Endometrial microvascular endothelial cells (primary cell): ENCODE measurements around the gene COL24A1. TPM values are rescaled to one million over a fixed set of nuclear protein-coding genes. Genes with fewer than 3 reads are reported as not detected.
"Not testable (repeated sequence)": the region's sequence is repeated elsewhere in the genome, so short reads cannot be mapped to it uniquely, and the experiment has no call there.

Source experiments
- in situ Hi-C: cut with HindIII; loops from 2 replicates; pipeline ENCODE4 v1.10.0; 2017; ENCODE audit warnings: low sequenced_read_pairs, low pct_unique_long_range_greater_than_20kb; ENCODE audit errors: inconsistent ontology term
- total RNA-seq: library from RNA; depleted of rRNA; stranded (reverse); fragments of >200 nt; gene quantifications from one replicate; pipeline ENCODE4 v1.2.3, GENCODE V29; 2015; ENCODE audit errors: inconsistent ontology term

Gene COL24A1
- total RNA-seq, 1 donor from 2014 or later, result not detected

DNA sequence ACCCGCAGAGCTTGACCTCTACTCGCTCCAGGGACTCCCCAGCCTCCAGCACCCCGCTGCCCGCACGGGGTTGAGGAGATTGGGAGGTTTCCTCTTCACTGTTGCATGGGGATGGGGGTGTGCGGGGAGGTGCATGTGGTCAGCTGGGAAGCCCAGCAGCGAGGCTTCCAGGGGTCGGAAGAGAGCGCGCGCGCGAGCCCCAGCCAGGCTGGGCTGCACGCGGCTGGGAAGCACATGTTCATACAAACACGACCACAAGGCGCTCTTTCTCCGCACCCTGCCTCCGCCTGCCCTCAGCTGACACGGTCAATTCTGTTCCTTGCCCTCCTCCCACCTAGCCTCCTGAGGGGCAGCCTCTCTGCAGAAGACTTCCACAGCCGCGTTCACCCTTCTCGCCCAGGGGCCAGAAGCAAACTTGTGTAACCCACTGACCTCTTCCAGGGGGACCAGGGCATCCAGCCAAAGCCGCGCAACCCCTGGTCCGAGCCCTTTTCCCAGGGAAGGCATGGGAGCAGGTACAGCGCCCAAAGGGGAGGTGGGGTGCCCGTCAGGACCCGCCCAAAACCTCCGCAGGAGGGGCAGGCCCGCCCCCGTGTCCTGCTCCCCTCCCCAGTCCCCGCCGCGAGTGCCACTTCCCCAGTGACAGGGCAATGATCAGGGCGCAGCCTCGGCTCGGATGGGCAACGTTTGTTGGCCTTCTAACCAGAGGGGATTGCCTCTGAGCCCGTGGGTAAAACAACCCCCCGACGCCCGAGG is 1.3 kb downstream of the COL24A1 start:
- in situ Hi-C loops, result no loop called here

DNA sequence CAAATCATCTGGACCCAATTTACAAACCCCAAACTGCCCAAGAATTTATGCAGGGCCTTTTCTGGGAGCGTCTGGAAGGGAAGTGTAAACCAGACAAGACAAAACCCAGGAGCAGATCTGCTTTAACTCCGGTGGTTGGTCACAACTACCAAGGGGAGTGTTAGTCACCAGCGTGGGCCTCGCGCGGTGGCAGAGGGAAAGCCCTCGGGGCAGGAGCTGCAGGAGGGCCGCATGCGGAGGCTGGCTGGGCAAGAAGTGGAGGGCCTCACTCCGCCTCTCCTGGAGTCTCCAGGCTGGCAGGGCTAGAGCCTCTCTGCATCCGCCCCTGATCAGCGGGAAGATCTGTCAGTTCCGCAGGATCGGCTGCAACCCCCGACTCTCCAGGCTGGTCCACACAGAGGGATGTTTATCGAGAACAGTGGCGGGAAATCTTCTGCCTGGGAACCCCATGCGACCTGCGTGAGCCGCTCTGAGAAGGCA is 2.0 kb downstream of the COL24A1 start:
- in situ Hi-C loops, result no loop called here

DNA sequence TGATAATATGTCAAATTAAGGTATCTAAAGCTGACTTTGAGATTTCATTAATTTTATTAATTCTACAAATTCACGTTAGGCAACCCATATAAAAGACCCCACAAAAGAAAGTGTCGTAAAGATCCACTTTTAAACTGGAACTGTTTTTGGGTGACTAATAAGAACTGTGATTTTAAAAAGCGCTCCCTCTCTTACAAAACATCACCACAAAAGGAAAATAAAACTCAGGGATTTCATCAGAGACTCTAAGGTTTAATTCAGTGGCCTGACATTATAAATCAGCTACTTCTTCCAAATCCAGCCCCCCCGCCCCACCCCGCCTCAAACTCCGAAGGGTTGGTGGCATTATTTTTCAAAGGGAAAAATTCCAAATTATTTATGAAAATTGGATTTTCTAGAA is 2.7 kb downstream of the COL24A1 start:
- in situ Hi-C loops, result no loop called here

DNA sequence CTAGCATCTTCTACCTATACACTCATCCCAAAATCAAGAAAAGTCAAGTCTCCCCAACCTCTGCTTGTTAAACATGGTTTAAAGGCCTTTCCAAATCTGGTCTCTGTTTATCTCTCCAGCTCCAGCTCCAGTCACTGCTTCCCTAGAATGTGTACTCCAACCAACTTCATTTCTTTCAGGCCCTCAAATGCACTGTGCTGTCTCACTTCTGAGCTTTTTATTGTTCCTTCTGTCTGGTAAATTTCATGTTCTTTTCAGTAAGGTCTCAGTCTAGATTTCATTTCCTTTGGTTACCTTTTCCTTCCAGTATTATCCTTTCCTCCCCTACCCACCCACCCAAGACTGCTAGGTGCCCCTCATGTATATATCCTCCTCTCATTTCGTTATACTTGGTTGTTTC is 3.7 kb downstream of the COL24A1 start:
- in situ Hi-C loops, result no loop called here

DNA sequence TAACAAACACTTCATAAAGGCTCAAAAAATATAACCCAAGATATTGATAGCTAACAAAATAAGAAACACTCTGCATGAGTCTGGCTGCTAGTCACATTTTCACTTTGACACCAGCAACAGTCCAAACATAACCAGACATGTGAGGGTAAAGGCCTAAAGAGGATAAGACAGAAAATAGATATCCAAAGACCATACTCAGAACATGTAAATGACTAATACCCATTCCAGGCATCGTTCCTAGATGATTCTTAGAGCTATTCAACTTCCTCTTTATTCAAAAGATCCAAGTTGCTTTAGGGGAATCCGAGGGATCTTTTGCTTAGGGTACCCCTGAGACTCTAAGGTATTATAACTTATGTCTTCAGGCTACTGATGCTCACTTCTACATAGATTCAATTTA is 5.1 kb downstream of the COL24A1 start:
- in situ Hi-C loops, result no loop called here

DNA sequence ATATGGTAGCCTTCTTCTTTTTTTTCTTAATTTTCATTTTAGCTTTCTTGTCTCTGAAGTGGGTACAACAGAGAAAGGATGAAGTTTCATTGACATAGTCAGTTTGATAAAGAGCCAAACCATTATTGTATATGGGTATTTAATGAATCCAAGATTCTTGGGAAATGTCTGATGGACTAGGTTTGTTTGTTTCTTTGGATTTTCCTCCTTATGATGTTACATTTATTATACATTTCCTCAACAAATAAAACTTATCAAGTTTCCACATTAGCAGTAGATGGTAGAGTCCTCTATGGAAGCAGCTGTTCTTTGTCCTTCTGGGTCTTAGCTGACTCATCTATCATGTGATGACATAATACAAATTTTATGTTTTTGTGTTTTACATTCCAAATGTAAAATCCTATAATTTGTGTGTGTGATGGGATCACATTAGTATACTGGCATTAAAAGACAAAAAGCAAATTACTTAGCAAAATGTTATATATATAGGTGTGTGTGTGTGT is 6.0 kb downstream of the COL24A1 start:
- in situ Hi-C loops, result no loop called here

DNA sequence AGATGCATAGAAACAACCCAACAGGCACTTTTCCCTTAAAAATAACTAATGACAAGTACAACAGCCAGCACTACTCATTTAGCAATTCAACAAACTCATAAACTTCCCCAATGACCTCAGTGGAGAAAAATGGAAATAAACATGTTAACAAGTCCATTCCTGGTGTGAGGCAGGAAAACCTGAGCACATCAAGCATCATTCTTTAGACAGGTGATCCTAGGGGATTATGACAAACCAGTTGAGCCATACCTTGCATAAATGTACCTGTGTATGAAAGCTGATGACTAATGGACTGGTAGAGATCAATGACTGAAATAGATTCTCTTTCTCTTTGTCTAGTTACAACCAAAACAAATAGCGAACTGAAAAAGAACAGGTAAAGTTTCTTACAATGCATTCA is 7.0 kb downstream of the COL24A1 start:
- in situ Hi-C loops, result no loop called here

DNA sequence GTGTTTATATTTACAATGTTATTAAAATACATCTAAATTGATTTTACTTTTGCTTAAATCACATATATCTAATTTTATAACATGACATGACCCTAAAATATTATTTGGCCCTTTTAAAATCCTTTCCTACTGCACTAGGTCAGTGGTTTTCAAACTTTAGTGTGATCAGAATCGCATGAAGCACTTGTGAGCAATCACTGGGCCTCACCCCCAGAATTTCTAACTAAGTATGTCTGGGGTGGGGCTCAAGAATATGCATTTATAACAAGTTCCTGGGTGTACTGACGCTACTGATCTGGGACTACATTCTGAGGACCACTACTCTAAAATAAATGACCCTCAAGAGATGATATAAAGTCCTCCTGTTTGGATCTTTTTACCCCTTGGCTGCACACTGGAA is 8.8 kb downstream of the COL24A1 start:
- in situ Hi-C loops, result no loop called here

DNA sequence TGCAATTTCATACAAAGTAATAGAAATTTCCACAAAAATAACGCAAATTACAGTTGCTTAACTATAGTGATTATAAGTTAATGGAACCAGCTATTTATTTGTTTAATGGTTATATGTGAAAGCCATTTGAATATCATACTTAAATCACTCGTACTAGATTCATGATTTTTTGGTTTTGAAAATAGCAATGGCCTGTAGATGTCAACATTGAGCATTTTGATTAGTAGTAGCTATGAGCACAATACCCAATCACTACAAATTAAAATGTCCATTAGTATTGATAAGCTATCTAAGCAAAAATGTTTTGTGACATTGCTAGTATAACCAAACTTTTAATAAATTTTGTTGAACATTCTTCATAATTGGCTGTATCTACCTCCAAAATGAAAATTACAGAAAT is 10.0 kb downstream of the COL24A1 start:
- in situ Hi-C loops, result no loop called here

DNA sequence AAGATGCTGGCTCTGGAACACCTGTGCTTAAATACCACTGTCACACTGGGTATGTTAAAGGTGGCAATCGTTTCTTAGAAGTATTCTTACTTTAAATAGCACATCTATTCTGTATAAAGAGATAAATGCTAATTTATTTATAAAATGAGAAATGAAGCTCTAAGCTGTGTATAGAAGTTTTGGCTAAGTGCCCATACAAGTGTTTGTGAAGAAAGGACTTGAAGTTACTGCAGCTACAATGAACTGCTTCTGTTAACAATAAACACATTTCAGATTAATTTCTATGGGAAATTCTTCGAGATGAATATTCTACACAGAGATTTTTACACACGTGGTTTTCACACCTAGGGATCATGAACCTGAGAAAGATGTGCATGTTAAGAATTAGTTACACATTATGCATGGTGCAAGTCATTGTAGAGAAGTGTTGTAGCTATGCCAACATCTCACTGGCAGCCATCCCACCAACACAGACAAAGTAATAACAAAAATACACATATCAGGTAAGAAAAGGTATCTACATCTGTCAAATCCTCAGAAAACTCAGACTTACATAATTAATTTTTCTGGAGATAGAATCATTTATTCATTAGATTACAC is 16.2 kb downstream of the COL24A1 start:
- in situ Hi-C loops, result no loop called here

DNA sequence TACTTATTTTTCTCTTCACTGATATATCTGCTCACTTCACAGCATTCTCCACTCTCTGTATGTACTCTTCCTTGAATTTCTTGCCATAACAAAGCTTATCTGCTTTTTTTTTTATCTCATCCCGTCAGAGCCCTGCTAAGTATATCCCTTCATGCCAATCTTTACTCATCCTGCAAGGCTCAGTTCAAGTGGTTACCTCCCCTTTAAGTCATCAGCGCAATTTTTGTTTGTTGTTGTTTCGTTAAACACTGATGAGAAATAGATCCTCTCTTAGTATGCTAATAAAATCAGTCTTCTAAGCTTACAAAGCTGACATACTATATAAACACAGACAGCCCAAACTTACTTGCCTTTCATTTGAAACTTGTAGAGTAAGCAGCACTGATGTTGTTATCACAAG is 17.8 kb downstream of the COL24A1 start:
- in situ Hi-C loops, result no loop called here

DNA sequence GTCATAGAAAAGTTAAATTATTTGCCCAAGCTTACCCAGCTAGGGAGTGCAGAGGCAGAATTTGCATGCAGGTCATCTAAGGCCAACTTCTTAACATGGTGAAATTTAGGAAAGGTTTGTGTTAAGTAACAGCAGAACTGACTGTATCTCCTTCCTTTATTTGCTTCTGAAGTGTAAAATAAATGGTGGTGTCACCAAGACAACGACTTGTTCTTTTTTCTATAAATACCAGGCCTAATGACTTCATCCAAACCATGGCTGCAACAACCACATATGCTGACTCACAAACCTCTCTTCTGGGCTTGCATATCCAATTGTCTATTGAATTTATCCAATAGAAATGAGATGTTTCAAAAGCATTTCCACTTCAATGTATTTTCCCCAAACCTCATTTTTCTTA is 19.1 kb downstream of the COL24A1 start:
- in situ Hi-C loops, result no loop called here

DNA sequence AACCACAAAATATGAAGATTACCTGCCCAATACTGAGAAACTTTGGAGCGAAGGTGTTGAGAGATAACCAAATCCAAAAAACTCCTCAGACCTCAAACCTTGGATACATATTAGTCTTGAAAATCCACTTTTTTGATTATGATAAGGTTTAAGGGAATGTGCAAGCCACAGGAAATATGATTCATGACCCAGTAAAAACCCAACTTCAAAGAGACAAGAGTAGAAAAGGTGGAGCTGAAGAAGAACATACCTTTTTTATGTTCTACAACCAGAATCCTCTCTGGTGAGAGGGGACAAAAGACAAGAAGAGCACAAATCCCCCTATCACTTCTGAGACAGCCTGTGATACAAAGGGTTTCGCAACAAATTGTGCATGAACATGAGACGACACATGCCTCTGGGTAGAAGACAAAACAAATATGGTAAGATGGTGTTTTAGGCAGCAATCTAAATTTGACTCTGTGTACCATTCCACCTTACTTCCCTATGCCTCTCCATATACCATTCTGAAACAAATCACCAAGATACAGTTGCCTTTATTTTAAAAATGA is 37.3 kb downstream of the COL24A1 start:
- in situ Hi-C loops, result no loop called here

DNA sequence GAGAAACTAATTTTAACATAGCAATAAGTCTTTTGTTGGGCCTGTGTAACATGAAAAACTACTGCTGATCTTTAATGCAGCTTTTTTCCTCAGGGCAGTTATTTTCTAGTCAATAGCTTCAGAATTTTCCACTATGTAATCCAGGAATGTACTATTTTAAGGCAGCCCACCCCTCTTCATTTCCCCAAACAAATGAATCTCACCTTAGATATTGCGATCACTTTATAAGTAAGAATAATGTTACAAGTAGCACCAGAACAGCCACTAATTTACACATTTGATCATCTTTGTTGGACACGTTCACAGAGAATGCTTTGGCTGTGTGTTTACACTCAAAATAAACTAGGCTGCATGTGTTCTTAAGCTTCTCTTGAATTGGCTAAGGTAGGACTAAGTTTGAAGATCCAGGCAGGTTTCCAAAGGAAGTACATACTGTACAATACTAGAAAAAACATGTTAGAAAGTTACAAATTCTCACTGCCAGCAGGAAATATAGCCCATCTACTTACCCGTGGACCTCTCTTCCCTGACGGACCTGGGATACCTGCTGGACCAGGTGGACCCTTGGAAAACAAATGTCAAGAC is 41.7 kb downstream of the COL24A1 start:
- in situ Hi-C loops, result no loop called here

DNA sequence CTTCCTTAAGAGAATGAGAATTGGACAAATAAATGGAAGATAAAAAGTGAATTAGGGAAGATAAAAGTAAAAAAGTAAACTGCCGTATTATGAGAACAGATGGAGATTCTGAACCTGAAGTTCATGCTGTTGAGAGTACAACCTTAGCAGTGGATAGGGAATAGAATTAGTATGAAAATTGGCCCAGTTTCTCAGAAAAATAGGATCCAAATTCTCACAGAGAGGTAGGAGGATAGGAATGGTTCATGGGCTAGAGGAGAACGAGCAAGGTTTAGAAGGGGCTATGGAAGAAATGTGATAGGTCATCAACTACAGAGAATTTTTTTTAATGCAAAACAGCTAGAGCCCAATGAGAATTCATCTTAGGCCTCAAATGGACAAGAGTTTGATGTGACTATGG is 42.3 kb downstream of the COL24A1 start:
- in situ Hi-C loops, result no loop called here

DNA sequence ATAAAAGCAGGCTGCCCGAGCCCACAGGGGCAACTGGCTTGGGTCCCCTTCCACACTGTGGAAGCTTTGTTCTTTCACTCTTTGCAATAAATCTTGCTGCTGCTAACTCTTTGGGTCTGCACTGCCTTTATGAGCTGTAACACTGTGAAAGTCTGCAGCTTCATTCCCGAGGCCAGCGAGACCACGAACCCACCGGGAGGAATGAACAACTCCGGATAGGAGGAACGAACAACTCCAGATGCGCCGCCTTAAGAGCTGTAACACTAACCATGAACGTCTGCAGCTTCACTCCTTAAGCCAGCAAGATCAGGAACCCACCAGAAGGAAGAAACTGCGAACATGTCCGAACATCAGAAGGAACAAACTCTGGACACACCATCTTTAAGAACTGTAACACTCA is 45.0 kb downstream of the COL24A1 start:
- in situ Hi-C loops, result not testable (repeated sequence)

DNA sequence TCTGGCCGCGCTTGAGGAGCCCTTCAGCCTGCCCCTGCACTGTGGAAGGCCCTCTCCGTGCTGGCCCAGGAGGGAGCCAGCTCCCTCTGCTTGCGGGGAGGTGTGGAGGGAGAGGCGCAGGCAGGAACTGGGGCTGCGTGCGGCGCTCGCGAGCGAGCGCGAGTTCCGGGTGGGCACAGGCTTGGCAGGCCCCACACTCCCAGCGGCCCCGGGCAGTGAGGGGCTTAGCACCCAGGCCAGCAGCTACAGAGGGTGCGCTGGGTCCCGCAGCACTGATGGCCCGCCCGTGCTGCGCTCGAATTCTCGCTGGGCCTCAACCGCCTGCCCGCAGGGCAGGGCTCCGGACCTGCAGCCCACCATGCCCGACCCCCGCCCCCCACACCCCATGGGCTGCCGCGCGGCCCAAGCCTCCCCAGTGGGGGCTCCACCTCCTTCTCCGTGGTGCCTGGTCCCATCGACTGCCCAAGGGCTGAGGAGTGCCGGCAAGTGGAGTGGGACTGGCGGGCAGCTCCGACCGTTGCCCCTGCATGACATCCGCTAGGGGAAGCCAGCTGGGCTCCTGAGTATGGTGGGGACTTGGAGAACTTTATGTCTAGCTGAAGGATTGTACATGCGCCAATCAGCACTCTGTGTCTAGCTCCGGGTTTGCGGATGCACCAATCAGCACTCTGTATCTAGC is 46.0 kb downstream of the COL24A1 start:
- in situ Hi-C loops, result no loop called here

DNA sequence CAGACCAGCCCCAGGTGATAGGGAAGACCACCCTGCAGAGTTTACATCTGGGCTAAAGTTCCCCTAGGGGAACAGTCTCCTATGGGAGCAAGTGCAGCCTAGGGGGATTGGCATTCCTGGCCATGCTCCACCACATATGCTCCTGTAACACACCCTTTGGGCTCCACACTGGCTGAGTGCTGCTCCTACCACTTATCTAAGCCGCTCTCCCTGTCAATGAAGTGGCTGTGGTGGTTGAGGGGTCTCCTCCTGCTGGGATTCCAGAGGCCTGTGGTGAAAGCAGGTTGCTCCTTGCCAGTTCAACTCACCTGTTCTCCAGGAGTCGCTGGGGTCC is 51.1 kb downstream of the COL24A1 start:
- in situ Hi-C loops, result no loop called here
